ENCODE results near the gene F2.

- TF ChIP-seq CTCF (IDR thresholded peaks at IDR 0.05; ENCODE audit: borderline replicate concordance, extremely low read depth, low read length, poor library complexity, severe bottlenecking) (no peak), EZH2 (IDR thresholded peaks at IDR 0.05; ENCODE audit: borderline replicate concordance, low read depth, low read length, severe bottlenecking) (no peak)
These were observed 24.4 kb upstream of the F2 start for GRCh38 chr11:46694607-46695006.
